ENCODE results near the gene SLC15A1. TPM values are rescaled to one million over a fixed set of nuclear protein-coding genes. Genes with fewer than 3 reads are reported as not detected.

Gene SLC15A1
- total and polyA plus RNA-seq, 4 donors = 0.10 to 0.24 (median 0.13) TPM

GRCh38 chr13:98675066-98675465, 77.4 kb downstream of the SLC15A1 start:
- Histone ChIP-seq H3K4me3 (ENCODE audit: low read depth, low read length) (no peak overlapping the region), H3K36me3 (ENCODE audit: control insufficient read depth, insufficient read depth, low read length) (no peaks in the 10 kb centered on the region), H3K27ac (ENCODE audit: low read depth, low read length) (no peak overlapping the region)

GRCh38 chr13:98672947-98673613, 79.4 kb downstream of the SLC15A1 start:
- no peak overlapping the region for H3K4me3 ChIP-seq (ENCODE audit: low read depth, low read length)
- DNase-seq (ENCODE audit: low read depth in 4 of 6, low spot score in 6 of 6) = peak; percentile 45 to 91 (median 63)

More at GRCh38 chr13:98675066-98675465, 77.4 kb downstream of the SLC15A1 start:
- Histone ChIP-seq H3K27me3 (ENCODE audit: control insufficient read depth, insufficient read depth, low read length) (no peaks in the 10 kb centered on the region), H3K4me1 (ENCODE audit: control insufficient read depth, insufficient read depth, low read length) (peaks cover 11% of the 10 kb centered on the region), H3K9me3 (ENCODE audit: control insufficient read depth, insufficient read depth, low read length) (no peaks in the 10 kb centered on the region)
- DNase-seq (ENCODE audit: low read depth in 4 of 6, low spot score in 6 of 6) = no peak
- WGBS (ENCODE audit: insufficient coverage) = 67% methylated on average over 11 of the region's 11 CpGs

GRCh38 chr13:98668155-98668554, 84.3 kb downstream of the SLC15A1 start:
- Histone ChIP-seq H3K27me3 (ENCODE audit: control insufficient read depth, insufficient read depth, low read length) (no peaks in the 10 kb centered on the region), H3K36me3 (ENCODE audit: control insufficient read depth, insufficient read depth, low read length) (no peaks in the 10 kb centered on the region), H3K4me3 (ENCODE audit: low read depth, low read length) (no peak overlapping the region), H3K9me3 (ENCODE audit: control insufficient read depth, insufficient read depth, low read length) (no peaks in the 10 kb centered on the region), H3K27ac (ENCODE audit: low read depth, low read length) (no peak overlapping the region), H3K4me1 (ENCODE audit: control insufficient read depth, insufficient read depth, low read length) (peaks cover 3% of the 10 kb centered on the region)
- DNase-seq (ENCODE audit: low read depth in 4 of 6, low spot score in 6 of 6) = no peak
- WGBS (ENCODE audit: insufficient coverage) = 91% methylated on average over 2 of the region's 4 CpGs

More at GRCh38 chr13:98672947-98673613, 79.4 kb downstream of the SLC15A1 start:
- Histone ChIP-seq H3K27me3 (ENCODE audit: control insufficient read depth, insufficient read depth, low read length) (no peaks in the 10 kb centered on the region), H3K4me1 (ENCODE audit: control insufficient read depth, insufficient read depth, low read length) (peaks cover 11% of the 10 kb centered on the region), H3K27ac (ENCODE audit: low read depth, low read length) (no peak overlapping the region), H3K36me3 (ENCODE audit: control insufficient read depth, insufficient read depth, low read length) (no peaks in the 10 kb centered on the region), H3K9me3 (ENCODE audit: control insufficient read depth, insufficient read depth, low read length) (no peaks in the 10 kb centered on the region)
- WGBS (ENCODE audit: insufficient coverage) = 15% methylated on average over 10 of the region's 11 CpGs

GRCh38 chr13:98665638-98665995, 86.9 kb downstream of the SLC15A1 start:
- Histone ChIP-seq H3K9me3 (ENCODE audit: control insufficient read depth, insufficient read depth, low read length) (no peaks in the 10 kb centered on the region), H3K27ac (ENCODE audit: low read depth, low read length) (no peak overlapping the region), H3K27me3 (ENCODE audit: control insufficient read depth, insufficient read depth, low read length) (no peaks in the 10 kb centered on the region), H3K36me3 (ENCODE audit: control insufficient read depth, insufficient read depth, low read length) (no peaks in the 10 kb centered on the region), H3K4me3 (ENCODE audit: low read depth, low read length) (no peak overlapping the region), H3K4me1 (ENCODE audit: control insufficient read depth, insufficient read depth, low read length) (no peaks in the 10 kb centered on the region)
- DNase-seq (ENCODE audit: low read depth in 4 of 6, low spot score in 6 of 6) = no peak

- Histone ChIP-seq H3K36me3 (ENCODE audit: control insufficient read depth, insufficient read depth, low read length) (no peaks in the 10 kb centered on the region), H3K4me3 (ENCODE audit: low read depth, low read length) (no peak overlapping the region), H3K4me1 (ENCODE audit: control insufficient read depth, insufficient read depth, low read length) (no peaks in the 10 kb centered on the region), H3K27me3 (ENCODE audit: control insufficient read depth, insufficient read depth, low read length) (no peaks in the 10 kb centered on the region), H3K9me3 (ENCODE audit: control insufficient read depth, insufficient read depth, low read length) (no peaks in the 10 kb centered on the region), H3K27ac (ENCODE audit: low read depth, low read length) (no peak overlapping the region)
- no CpG with 5 or more reads among the region's 3 CpGs for WGBS (ENCODE audit: insufficient coverage)
- no peak for DNase-seq (ENCODE audit: low read depth in 4 of 6, low spot score in 6 of 6)
Measured at GRCh38 chr13:98664924-98665637, 87.4 kb downstream of the SLC15A1 start.

- no peak for DNase-seq (ENCODE audit: low read depth in 4 of 6, low spot score in 6 of 6)
- Histone ChIP-seq H3K4me1 (ENCODE audit: control insufficient read depth, insufficient read depth, low read length) (no peaks in the 10 kb centered on the region), H3K36me3 (ENCODE audit: control insufficient read depth, insufficient read depth, low read length) (no peaks in the 10 kb centered on the region), H3K27ac (ENCODE audit: low read depth, low read length) (no peak overlapping the region), H3K4me3 (ENCODE audit: low read depth, low read length) (no peak overlapping the region), H3K27me3 (ENCODE audit: control insufficient read depth, insufficient read depth, low read length) (no peaks in the 10 kb centered on the region), H3K9me3 (ENCODE audit: control insufficient read depth, insufficient read depth, low read length) (no peaks in the 10 kb centered on the region)
- WGBS (ENCODE audit: insufficient coverage) = no CpG with 5 or more reads among the region's 1 CpG
Measured at GRCh38 chr13:98664510-98664909, 88.0 kb downstream of the SLC15A1 start.

GRCh38 chr13:98664047-98664446, 88.4 kb downstream of the SLC15A1 start:
- DNase-seq (ENCODE audit: low read depth in 4 of 6, low spot score in 6 of 6) = no peak
- no peaks in the 10 kb centered on the region for H3K36me3 ChIP-seq (ENCODE audit: control insufficient read depth, insufficient read depth, low read length)
- no peaks in the 10 kb centered on the region for H3K4me1 ChIP-seq (ENCODE audit: control insufficient read depth, insufficient read depth, low read length)
- no peak overlapping the region for H3K4me3 ChIP-seq (ENCODE audit: low read depth, low read length)
- WGBS (ENCODE audit: insufficient coverage) = 89% methylated on average over 5 of the region's 11 CpGs
- H3K27ac ChIP-seq (ENCODE audit: low read depth, low read length) = no peak overlapping the region
- no peaks in the 10 kb centered on the region for H3K9me3 ChIP-seq (ENCODE audit: control insufficient read depth, insufficient read depth, low read length)
- no peaks in the 10 kb centered on the region for H3K27me3 ChIP-seq (ENCODE audit: control insufficient read depth, insufficient read depth, low read length)

GRCh38 chr13:98658131-98658530, 94.3 kb downstream of the SLC15A1 start:
- H3K9me3 ChIP-seq (ENCODE audit: control insufficient read depth, insufficient read depth, low read length) = peaks cover 2% of the 10 kb centered on the region
- DNase-seq (ENCODE audit: low read depth in 4 of 6, low spot score in 6 of 6) = no peak
- no peak overlapping the region for H3K27ac ChIP-seq (ENCODE audit: low read depth, low read length)
- H3K4me1 ChIP-seq (ENCODE audit: control insufficient read depth, insufficient read depth, low read length) = no peaks in the 10 kb centered on the region
- no peaks in the 10 kb centered on the region for H3K36me3 ChIP-seq (ENCODE audit: control insufficient read depth, insufficient read depth, low read length)
- H3K4me3 ChIP-seq (ENCODE audit: low read depth, low read length) = no peak overlapping the region
- peaks cover 3% of the 10 kb centered on the region for H3K27me3 ChIP-seq (ENCODE audit: control insufficient read depth, insufficient read depth, low read length)
- 84% methylated on average over 5 of the region's 5 CpGs for WGBS (ENCODE audit: insufficient coverage)

GRCh38 chr13:98657506-98658085, 94.9 kb downstream of the SLC15A1 start:
- no peaks in the 10 kb centered on the region for H3K36me3 ChIP-seq (ENCODE audit: control insufficient read depth, insufficient read depth, low read length)
- peaks cover 2% of the 10 kb centered on the region for H3K9me3 ChIP-seq (ENCODE audit: control insufficient read depth, insufficient read depth, low read length)
- peaks cover 3% of the 10 kb centered on the region for H3K27me3 ChIP-seq (ENCODE audit: control insufficient read depth, insufficient read depth, low read length)
- H3K4me1 ChIP-seq (ENCODE audit: control insufficient read depth, insufficient read depth, low read length) = no peaks in the 10 kb centered on the region
- no peak overlapping the region for H3K4me3 ChIP-seq (ENCODE audit: low read depth, low read length)
- WGBS (ENCODE audit: insufficient coverage) = 81% methylated on average over 6 of the region's 8 CpGs
- DNase-seq (ENCODE audit: low read depth in 4 of 6, low spot score in 6 of 6) = no peak
- no peak overlapping the region for H3K27ac ChIP-seq (ENCODE audit: low read depth, low read length)

- 100% methylated on average over 3 of the region's 3 CpGs for WGBS (ENCODE audit: insufficient coverage)
- H3K27me3 ChIP-seq (ENCODE audit: control insufficient read depth, insufficient read depth, low read length) = peaks cover 3% of the 10 kb centered on the region
- no peak overlapping the region for H3K4me3 ChIP-seq (ENCODE audit: low read depth, low read length)
Measured at GRCh38 chr13:98656223-98656622, 96.2 kb downstream of the SLC15A1 start.

More at GRCh38 chr13:98656223-98656622, 96.2 kb downstream of the SLC15A1 start:
- Histone ChIP-seq H3K27ac (ENCODE audit: low read depth, low read length) (no peak overlapping the region), H3K36me3 (ENCODE audit: control insufficient read depth, insufficient read depth, low read length) (no peaks in the 10 kb centered on the region), H3K4me1 (ENCODE audit: control insufficient read depth, insufficient read depth, low read length) (no peaks in the 10 kb centered on the region), H3K9me3 (ENCODE audit: control insufficient read depth, insufficient read depth, low read length) (peaks cover 2% of the 10 kb centered on the region)
- no peak for DNase-seq (ENCODE audit: low read depth in 4 of 6, low spot score in 6 of 6)

Data from spinal cord (tissue), 10 donors.